IMR-90 (cell line): ENCODE measurements around the gene FGR. TPM values are rescaled to one million over a fixed set of nuclear protein-coding genes. Genes with fewer than 3 reads are reported as not detected.

Experiments
- ATAC-seq: fragments of 200-7000 bp; cut with Tn5 transposase; 2 replicates; pipeline ENCODE4 v1.9.1; 2020; ENCODE audit warnings: low read depth, mild to moderate bottlenecking, moderate library complexity
- BruUV-seq: library from RNA; stranded (reverse); fragments of 400-500 nt; replicated peaks from 2 replicates; lab custom pipeline; 2021; lab: Mats Ljungman, UMichigan
- CTCF ChIA-PET: fragments of 300-600 bp; formaldehyde crosslinking; extraction: SDS; loops from one replicate; lab custom pipeline; 2021; ENCODE audit warnings: antibody characterized with exemption; lab: Yijun Ruan, JAX
- POLR2A ChIA-PET: fragments of 300-600 bp; sonication (Branson Sonifier 250); formaldehyde crosslinking; loops from one replicate; lab custom pipeline; 2022; ENCODE audit warnings: antibody characterized with exemption; ENCODE audit not compliant: unreplicated experiment; lab: Charles Lee
- DNase-seq: peaks from one replicate; pipeline ENCODE4 v3.0.0; 2013
- H2AFZ ChIP-seq: replicated peaks from 2 replicates; pipeline ENCODE3; 2013; ENCODE audit warnings: low read length, mild to moderate bottlenecking; ENCODE audit not compliant: poor library complexity
- H2AK5ac ChIP-seq: 2 replicates; pipeline ENCODE4 v1.6.1; 2013; ENCODE audit warnings: low read depth, low read length, inconsistent platforms
- H2AK9ac ChIP-seq: replicated peaks from 2 replicates; pipeline ENCODE3; 2013; ENCODE audit warnings: mild to moderate bottlenecking, low read depth, low read length, moderate library complexity; ENCODE audit not compliant: poor library complexity
- H2BK120ac ChIP-seq: 2 replicates; pipeline ENCODE4 v1.6.1; 2013; ENCODE audit warnings: low read depth, low read length, inconsistent platforms
- H2BK15ac ChIP-seq: 3 replicates; pipeline ENCODE4 v1.6.1; 2013; ENCODE audit warnings: low read depth, low read length, inconsistent platforms
- H2BK20ac ChIP-seq: 2 replicates; pipeline ENCODE4 v1.6.1; 2013; ENCODE audit warnings: low read depth, mild to moderate bottlenecking, inconsistent platforms, low read length, moderate library complexity
- H2BK5ac ChIP-seq: 2 replicates; pipeline ENCODE4 v1.6.1; 2013; ENCODE audit warnings: mild to moderate bottlenecking, low read depth, low read length, inconsistent platforms; ENCODE audit not compliant: poor library complexity, severe bottlenecking
- H3K14ac ChIP-seq: replicated peaks from 2 replicates; pipeline ENCODE4 v1.6.1; 2013; ENCODE audit warnings: low read depth, low read length, inconsistent platforms
- H3K18ac ChIP-seq: 2 replicates; pipeline ENCODE4 v1.6.1; 2013; ENCODE audit warnings: low read depth, low read length, control low read depth
- H3K23ac ChIP-seq: 2 replicates; pipeline ENCODE4 v1.6.1; 2013; ENCODE audit warnings: low read depth, low read length, inconsistent platforms
- H3K27ac ChIP-seq: 2 replicates; pipeline ENCODE4 v1.5.1; 2013; ENCODE audit warnings: mild to moderate bottlenecking, control low read depth, low read length; ENCODE audit not compliant: insufficient read depth
- H3K27me3 ChIP-seq: 2 replicates; pipeline ENCODE4 v1.6.1; 2013; ENCODE audit warnings: low read length; ENCODE audit not compliant: control insufficient read depth, insufficient read depth
- H3K36me3 ChIP-seq: 2 replicates; pipeline ENCODE4 v1.6.1; 2013; ENCODE audit warnings: low read length, mixed read lengths; ENCODE audit not compliant: control insufficient read depth, insufficient read depth
- H3K4ac ChIP-seq: 2 replicates; pipeline ENCODE4 v1.6.1; 2013; ENCODE audit warnings: low read depth, low read length, inconsistent platforms
- H3K4me1 ChIP-seq: 2 replicates; pipeline ENCODE4 v1.6.1; 2013; ENCODE audit warnings: low read length, mixed read lengths; ENCODE audit not compliant: control insufficient read depth, insufficient read depth
- H3K4me2 ChIP-seq: 2 replicates; pipeline ENCODE4 v1.6.1; 2013; ENCODE audit warnings: low read depth, mild to moderate bottlenecking, control low read depth, low read length, moderate library complexity
- H3K4me3 ChIP-seq: 2 replicates; pipeline ENCODE4 v1.5.1; 2013; ENCODE audit warnings: low read depth, mild to moderate bottlenecking, control low read depth, low read length, moderate library complexity; ENCODE audit not compliant: insufficient read depth
- H3K56ac ChIP-seq: 2 replicates; pipeline ENCODE4 v1.6.1; 2013; ENCODE audit warnings: low read length, inconsistent platforms; ENCODE audit not compliant: insufficient read depth; ENCODE audit errors: extremely low read depth
- H3K79me1 ChIP-seq, 2 experiments: 2 replicates each; pipeline ENCODE4 v1.6.1; 2013; ENCODE audit warnings: low read length in 2 of 2, inconsistent platforms in 1 of 2, low read depth in 1 of 2
- H3K9ac ChIP-seq: 2 replicates; pipeline ENCODE4 v1.6.1; 2013; ENCODE audit warnings: low read depth, low read length, control low read depth
- H3K9me1 ChIP-seq: 2 replicates; pipeline ENCODE4 v1.6.1; 2013; ENCODE audit warnings: low read length, inconsistent platforms; ENCODE audit not compliant: insufficient read depth
- H3K9me3 ChIP-seq: 2 replicates; pipeline ENCODE4 v1.6.1; 2013; ENCODE audit warnings: low read length; ENCODE audit not compliant: control insufficient read depth, insufficient read depth
- H4K20me1 ChIP-seq: 2 replicates; pipeline ENCODE4 v1.6.1; 2013; ENCODE audit warnings: low read length, inconsistent platforms; ENCODE audit not compliant: insufficient read depth
- H4K5ac ChIP-seq: 2 replicates; pipeline ENCODE4 v1.6.1; 2013; ENCODE audit warnings: mild to moderate bottlenecking, low read depth, low read length, control low read depth
- H4K8ac ChIP-seq, 2 experiments: 2 replicates each; pipeline ENCODE4 v1.6.1; 2013; ENCODE audit warnings: low read depth in 2 of 2, low read length in 2 of 2, control low read depth in 1 of 2, inconsistent platforms in 1 of 2
- H4K91ac ChIP-seq: 2 replicates; pipeline ENCODE4 v1.6.1; 2013; ENCODE audit warnings: low read depth, low read length, inconsistent platforms; ENCODE audit not compliant: insufficient read depth
- MAZ ChIP-seq: IDR thresholded peaks from 2 replicates; pipeline ENCODE4 v1.6.1; 2012; ENCODE audit warnings: low read depth, mild to moderate bottlenecking, low read length, improper control_type of control experiment, moderate library complexity, borderline replicate concordance
- NFE2L2 ChIP-seq: fragments of 150-350 bp; IDR thresholded peaks from 2 replicates; pipeline ENCODE4 v1.6.1; 2016; ENCODE audit warnings: low read depth, mild to moderate bottlenecking, low read length
- POLR2A ChIP-seq: IDR thresholded peaks from 2 replicates; pipeline ENCODE4 v1.6.1; 2012; ENCODE audit warnings: mild to moderate bottlenecking, low read depth, low read length
- WGBS, 2 experiments: methylation state at CpG; one replicate each; pipeline versions ENCODE4 v1.1.5 to v1.1.7; 2013; ENCODE audit warnings: missing lambda C conversion rate in 2 of 2; ENCODE audit not compliant: insufficient read length in 1 of 2; ENCODE audit errors: extremely low coverage in 2 of 2; 5-methylcytosine and 5-hydroxymethylcytosine counted together
- dilution Hi-C: fragments of 300-500 bp; cut with HindIII; formaldehyde crosslinking; loops from one replicate; pipeline ENCODE4 v1.14.3; 2018; ENCODE audit warnings: low sequenced_read_pairs; ENCODE audit not compliant: unreplicated experiment
- in situ Hi-C: fragments of 300-500 bp; cut with MboI; formaldehyde crosslinking; loops from 3 replicates; pipeline ENCODE4 v1.14.3; 2019; ENCODE audit warnings: low sequenced_read_pairs, inconsistent platforms, mixed read lengths
- intact Hi-C: fragments of 100-400 bp; cut with micrococcal nuclease; formaldehyde crosslinking; loops from 2 replicates; pipeline ENCODE4 v1.10.0; 2022
- polyA plus RNA-seq, 3 experiments: library from polyadenylated mRNA; depleted of rRNA; stranded (reverse); fragments of >200 nt; gene quantifications; 2 replicates each; pipeline ENCODE4 v1.2.3, GENCODE V29; 2012; ENCODE audit warnings: low replicate concordance in 1 of 3
- total RNA-seq: library from RNA; depleted of rRNA; stranded (reverse); fragments of >200 nt; gene quantifications from 2 replicates; pipeline ENCODE4 v1.2.3, GENCODE V29; 2012
- TF ChIP-seq, protein P1 (sequence below): conservative IDR thresholded peaks from 2 replicates; pipeline ENCODE4 v1.5.1; 2012; ENCODE audit warnings: mild to moderate bottlenecking, low read depth, low read length, improper control_type of control experiment

Gene FGR
- total and polyA plus RNA-seq, 2 of the 4 experiments (the other 2 are of a cell fraction) = not detected

DNA sequence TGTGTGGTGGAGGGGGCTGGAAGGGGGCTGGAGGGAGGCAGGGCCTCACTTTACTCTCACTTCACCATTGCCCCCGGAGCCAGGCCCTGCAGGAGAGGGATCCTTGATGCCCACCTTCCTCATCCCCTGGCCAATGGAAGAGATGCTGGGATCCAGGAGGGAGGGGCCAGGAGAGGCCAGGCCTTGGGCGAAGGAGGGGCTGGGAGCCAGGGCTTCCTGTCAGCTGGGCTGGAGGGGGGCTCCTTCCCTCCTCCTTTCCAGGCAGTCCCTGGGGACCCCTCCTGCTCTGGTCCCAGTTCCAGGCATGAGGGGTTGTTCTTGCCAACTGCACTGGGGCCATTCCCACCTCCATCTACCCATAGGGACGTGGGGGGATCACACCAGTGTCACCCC is 36.7 kb downstream of the FGR start:
- ChIA-PET POLR2A (no interaction called here), CTCF (interaction anchor here (1.9 kb wide), 1 partner anchor 23 kb away, joined by 6 read pairs; no protein-coding TSS in a partner anchor)
- WGBS, 2 experiments = 20% methylated on average over 1 of the region's 3 CpGs; no CpG with 5 or more reads in 1 of the 2 experiments
- Histone ChIP-seq H3K4me1 (peaks cover 66% of the 10 kb centered on the region), H3K4me3 (no peak overlapping the region), H3K14ac (peak overlapping the region; percentile 94), H3K79me1 (peaks cover 37 to 91% of the 10 kb centered on the region in 2 experiments), H4K91ac (0 out of 2 replicates have a peak overlapping the region, but pooled peaks have one; percentile 42), H2AK5ac (peak overlapping the region; percentile 96), H3K27me3 (no peaks in the 10 kb centered on the region), H4K5ac (peak overlapping the region; percentile 37; the same call in 1 of the 2 replicates), H2BK120ac (0 out of 2 replicates have a peak overlapping the region, but pooled peaks have one; percentile 86), H4K8ac (peak overlapping the region; percentile 39 to 65; a peak in 2 of 4 replicates), H3K56ac (no peak overlapping the region), H2BK5ac (peak overlapping the region; percentile 73), H3K18ac (peak overlapping the region; percentile 57), H3K36me3 (peaks cover 3% of the 10 kb centered on the region; the same call in 1 of the 2 replicates), H2BK20ac (peak overlapping the region; percentile 71; the same call in 1 of the 2 replicates), H2BK15ac (peak overlapping the region; percentile 12; the same call in 1 of the 3 replicates), H3K9me1 (peaks cover 32% of the 10 kb centered on the region), H3K23ac (peak overlapping the region; percentile 67; the same call in 1 of the 2 replicates), H3K27ac (peak overlapping the region; percentile 68), H4K20me1 (peaks cover 93% of the 10 kb centered on the region), H3K4ac (peak overlapping the region; percentile 92), H3K9me3 (no peaks in the 10 kb centered on the region), H3K9ac (peak overlapping the region; percentile 15; the same call in 1 of the 2 replicates), H2AFZ (peak overlapping the region; percentile 54), H2AK9ac (peak overlapping the region; percentile 80), H3K4me2 (peak overlapping the region; percentile 6; the same call in 1 of the 2 replicates)
- ATAC-seq = peak; percentile 7; the same call in 1 of the 2 replicates
- no peak for DNase-seq
- no TSS peak for BruUV-seq
- dilution Hi-C loops = no loop called here
- intact Hi-C loops = no loop called here
- TF ChIP-seq, protein P1, sequence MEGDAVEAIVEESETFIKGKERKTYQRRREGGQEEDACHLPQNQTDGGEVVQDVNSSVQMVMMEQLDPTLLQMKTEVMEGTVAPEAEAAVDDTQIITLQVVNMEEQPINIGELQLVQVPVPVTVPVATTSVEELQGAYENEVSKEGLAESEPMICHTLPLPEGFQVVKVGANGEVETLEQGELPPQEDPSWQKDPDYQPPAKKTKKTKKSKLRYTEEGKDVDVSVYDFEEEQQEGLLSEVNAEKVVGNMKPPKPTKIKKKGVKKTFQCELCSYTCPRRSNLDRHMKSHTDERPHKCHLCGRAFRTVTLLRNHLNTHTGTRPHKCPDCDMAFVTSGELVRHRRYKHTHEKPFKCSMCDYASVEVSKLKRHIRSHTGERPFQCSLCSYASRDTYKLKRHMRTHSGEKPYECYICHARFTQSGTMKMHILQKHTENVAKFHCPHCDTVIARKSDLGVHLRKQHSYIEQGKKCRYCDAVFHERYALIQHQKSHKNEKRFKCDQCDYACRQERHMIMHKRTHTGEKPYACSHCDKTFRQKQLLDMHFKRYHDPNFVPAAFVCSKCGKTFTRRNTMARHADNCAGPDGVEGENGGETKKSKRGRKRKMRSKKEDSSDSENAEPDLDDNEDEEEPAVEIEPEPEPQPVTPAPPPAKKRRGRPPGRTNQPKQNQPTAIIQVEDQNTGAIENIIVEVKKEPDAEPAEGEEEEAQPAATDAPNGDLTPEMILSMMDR = no peak
- TF ChIP-seq POLR2A (no peak), NFE2L2 (no peak), MAZ (peak; percentile 70; the same call in 1 of the 2 replicates)
- in situ Hi-C loops = no loop called here
